COLO668 (cell line): ENCODE data around the gene MPHOSPH8.
"Not testable (repeated sequence)": the region's sequence is repeated elsewhere in the genome, so short reads cannot be mapped to it uniquely, and the experiment has no call there.

Experiments used
- DNase-seq: peaks from one replicate; lab custom pipeline; 2025; ENCODE audit not compliant: unreplicated experiment; lab: John Stamatoyannopoulos, UW

Gene MPHOSPH8

GRCh38 chr13:19632915-19633478 lies 462 bp upstream of the MPHOSPH8 start:
- no peak for DNase-seq

DNA sequence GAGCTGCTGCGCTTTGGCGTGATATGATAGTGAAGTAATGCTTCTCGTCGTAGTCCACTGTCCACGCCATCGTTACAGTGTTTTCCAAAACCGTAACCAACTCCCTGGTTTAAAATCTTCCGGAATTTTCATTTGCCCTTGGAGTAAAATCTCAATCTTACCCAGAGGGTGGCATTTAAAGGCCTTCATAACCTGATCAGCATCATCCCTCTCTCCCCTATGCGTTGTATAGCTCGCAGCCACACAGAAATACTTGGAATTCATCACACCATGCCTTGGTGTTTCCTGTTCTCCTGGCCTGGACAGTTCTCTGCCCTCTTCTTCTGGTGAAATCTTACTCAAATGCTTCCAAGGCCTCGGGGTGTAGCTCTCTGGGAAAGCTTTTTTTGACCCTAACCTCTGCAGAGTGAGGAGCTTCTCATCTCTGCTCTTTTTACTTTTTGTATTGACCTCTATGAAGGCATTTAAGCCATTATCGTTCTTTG lies 839 bp downstream of the MPHOSPH8 start:
- peak; percentile 55 for DNase-seq

DNA sequence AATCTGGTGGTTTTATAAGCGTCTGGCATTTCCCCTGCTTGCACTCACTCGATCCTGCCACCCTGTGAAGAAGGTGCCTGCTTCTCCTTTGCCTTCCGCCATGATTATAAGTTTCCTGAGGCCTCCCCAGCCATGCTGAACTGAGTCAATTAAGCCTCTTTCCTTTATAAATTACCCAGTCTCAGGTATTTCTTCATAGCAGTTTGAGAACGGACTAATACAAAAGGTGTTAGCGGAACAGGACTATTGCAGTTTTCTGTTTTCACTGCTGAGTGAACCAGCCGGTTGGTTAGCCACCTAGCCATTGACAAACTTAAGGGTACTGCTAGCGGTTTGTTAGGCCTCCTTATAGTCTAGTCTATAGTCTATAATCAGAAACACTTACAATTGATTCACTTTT lies 2.5 kb downstream of the MPHOSPH8 start:
- not testable (repeated sequence) for DNase-seq

DNA sequence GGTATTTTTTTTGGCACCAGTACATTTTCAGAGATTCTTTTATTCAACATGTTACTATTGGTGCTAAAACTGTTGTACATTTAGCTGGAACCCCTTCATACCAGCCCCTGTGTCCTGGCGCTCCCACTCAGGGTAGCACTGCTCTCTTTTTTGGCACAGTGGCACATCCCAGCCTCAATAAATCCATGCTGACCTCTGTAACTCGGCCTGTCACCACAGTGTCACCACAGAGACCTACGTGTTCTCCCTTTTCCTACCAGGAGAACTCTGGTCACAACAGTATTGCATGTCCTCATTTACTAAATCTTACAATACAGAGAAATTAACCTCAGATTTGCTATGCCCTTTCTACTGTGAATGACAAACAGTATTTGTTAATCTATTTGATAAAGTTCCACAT lies 10.2 kb downstream of the MPHOSPH8 start:
- no peak for DNase-seq

GRCh38 chr13:19645000-19645399 lies 11.5 kb downstream of the MPHOSPH8 start:
- no peak for DNase-seq

GRCh38 chr13:19646063-19646462 lies 12.6 kb downstream of the MPHOSPH8 start:
- no peak for DNase-seq

DNA sequence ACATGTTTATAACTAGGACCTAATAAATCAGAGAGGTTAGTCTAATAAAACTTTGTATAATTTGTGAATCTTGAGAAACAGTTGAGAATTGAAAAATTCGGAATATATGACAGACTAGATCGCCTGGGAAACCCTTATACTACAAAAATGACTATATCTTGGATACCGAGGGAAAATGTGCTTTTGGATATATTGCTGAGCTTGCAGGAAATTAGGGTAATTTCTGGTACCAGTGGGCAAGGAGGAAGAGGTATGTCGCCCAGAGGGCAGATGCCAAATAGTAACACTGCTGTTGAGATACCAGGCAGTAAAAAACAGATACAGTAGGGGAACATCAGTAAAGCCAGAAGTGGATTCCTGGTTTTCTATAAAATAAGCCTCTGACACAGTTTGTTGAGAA lies 17.3 kb downstream of the MPHOSPH8 start:
- DNase-seq = no peak

GRCh38 chr13:19657872-19658591 lies 24.6 kb downstream of the MPHOSPH8 start:
- DNase-seq = no peak

DNA sequence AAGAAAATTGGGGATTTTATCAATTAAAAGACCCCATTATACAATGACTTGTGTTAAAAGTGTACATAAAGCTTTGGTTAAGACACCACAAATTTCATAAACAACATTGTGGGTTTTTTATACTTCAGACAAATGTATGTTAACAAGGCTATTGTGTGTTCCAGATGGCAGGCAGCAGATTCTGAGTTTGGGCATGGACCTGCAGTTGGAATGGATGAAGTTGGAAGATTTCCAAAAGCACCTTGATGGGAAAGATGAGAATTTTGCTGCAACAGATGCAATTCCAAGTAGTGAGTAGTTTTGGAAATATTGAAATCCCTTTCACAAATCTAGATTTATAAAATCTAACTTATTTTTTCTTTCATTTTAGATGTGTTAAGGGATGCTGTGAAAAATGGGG lies 25.4 kb downstream of the MPHOSPH8 start:
- DNase-seq = no peak

DNA sequence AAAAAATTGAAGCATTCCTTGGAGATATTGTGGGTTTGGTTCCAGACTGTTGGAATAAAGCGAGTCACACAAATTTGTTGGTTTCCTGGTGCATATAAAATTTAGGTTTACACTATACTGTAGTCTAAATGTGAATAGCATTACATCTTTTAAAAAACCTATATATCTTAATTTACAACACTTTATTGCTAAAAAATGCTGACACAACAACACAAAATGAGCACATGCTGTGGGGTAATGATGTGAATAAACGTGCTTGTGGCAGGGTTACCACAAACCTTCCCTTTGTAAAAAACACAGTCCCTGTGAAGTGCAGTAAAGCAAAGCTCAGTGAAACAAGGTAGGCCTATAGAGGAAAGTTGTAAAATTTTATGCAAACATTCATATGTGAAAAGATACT lies 27.7 kb downstream of the MPHOSPH8 start:
- no peak for DNase-seq

GRCh38 chr13:19661561-19661960 lies 28.1 kb downstream of the MPHOSPH8 start:
- DNase-seq = no peak

- DNase-seq = no peak
Measured at GRCh38 chr13:19663416-19663979, 30.0 kb downstream of the MPHOSPH8 start.

DNA sequence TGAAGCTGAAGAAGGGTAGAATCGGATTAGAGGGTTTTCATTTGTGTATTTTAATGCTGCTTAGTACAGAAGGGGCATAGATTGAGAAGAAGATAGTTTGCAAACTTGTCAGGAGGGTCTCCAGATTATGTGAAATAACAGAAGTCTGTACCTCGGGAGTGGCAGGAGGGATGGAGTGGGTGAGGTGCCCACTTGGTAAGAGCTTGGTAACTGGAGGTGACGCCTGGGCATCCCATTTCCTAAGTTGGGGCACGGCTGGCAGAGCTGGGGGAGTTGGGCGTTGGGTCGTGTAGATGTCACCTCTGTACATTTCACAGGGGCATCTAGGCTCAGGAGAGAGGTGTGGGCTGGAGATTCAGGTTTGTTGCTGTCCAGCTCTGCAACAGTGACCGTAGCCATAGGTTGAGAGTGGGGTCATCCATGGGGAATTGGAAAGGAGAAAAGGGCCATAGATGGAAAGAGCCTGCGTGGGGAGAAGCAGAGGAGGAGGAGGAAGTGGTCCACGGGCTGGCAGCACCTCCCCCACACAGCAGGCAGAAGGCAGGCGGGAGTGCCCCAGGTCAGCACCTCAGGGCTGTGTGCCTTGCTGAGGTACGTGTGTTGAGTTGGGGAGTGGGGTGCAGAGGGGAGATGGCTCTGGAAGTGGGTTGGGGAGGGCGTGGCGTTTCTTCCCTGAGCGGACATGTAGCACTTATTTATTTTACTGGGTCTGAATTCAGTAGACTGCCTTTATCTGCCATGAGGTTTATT lies 31.2 kb downstream of the MPHOSPH8 start:
- no peak for DNase-seq

DNA sequence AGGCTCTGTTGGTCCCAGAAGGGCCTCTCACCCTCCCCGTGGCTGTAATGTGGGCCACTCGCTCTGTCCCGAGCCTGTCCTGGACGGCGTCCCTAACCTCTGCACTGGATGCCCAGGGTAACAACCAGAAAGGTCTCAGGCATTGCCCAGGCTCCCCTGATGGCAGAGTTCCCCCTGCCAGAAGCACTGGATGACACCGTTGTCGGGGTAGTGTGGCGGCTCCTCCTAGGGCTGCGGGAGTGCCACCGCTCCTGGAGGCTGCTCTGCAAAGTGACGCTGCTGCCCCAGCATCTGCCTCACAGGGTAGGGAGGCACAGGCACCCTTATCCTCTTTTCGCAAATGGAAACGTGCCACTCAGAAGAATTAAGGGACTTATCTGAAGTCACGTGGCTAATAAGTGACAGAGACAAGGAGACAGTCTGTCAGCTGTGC lies 32.0 kb downstream of the MPHOSPH8 start:
- DNase-seq = no peak

GRCh38 chr13:19668778-19669177 lies 35.3 kb downstream of the MPHOSPH8 start:
- no peak for DNase-seq

- DNase-seq = no peak
Measured at GRCh38 chr13:19670147-19670546, 36.7 kb downstream of the MPHOSPH8 start.

- no peak for DNase-seq
Measured at GRCh38 chr13:19672990-19673389, 39.5 kb downstream of the MPHOSPH8 start.

GRCh38 chr13:19673473-19674430 lies 40.3 kb downstream of the MPHOSPH8 start:
- no peak for DNase-seq

GRCh38 chr13:19674898-19675297 lies 41.4 kb downstream of the MPHOSPH8 start:
- no peak for DNase-seq

GRCh38 chr13:19676168-19676567 lies 42.7 kb downstream of the MPHOSPH8 start:
- DNase-seq = no peak

DNA sequence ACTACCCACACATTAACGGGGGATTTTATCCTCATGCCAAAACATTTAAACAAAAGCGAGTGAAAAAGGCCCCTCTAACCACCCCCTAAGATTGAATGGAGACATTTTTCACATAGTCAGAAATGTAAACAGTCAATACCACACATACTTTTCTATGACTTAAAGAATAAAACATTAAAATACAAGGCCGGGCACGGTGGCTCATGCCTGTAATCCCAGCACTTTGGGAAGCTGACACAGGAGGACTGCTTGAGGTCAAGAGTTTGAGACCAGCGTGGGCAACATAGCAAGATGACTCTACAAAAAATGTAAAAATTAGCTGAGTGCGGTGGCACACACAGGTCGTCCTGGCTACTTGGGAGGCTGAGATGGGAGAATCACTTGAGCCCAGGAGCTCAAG lies 47.3 kb downstream of the MPHOSPH8 start:
- DNase-seq = no peak
